Stimulated activated CD8-positive, alpha-beta memory T cell treated with anti-CD3 and anti-CD28 coated beads, Interleukin-12 subunit alpha, Interleukin-12 subunit beta, amount 100 ng/mL, for 1 hour (primary cell): ENCODE data around the gene WDR75.

Experiments used
- DNase-seq: peaks from one replicate; pipeline ENCODE4 v3.0.0-alpha.2; 2020; ENCODE audit warnings: low read depth

The WDR75 gene

GRCh38 chr2:189500456-189501160 is 59.3 kb downstream of the WDR75 start:
- no peak for DNase-seq

GRCh38 chr2:189501487-189501886 is 60.2 kb downstream of the WDR75 start:
- no peak for DNase-seq

GRCh38 chr2:189502714-189503113 is 61.4 kb downstream of the WDR75 start:
- no peak for DNase-seq

DNA sequence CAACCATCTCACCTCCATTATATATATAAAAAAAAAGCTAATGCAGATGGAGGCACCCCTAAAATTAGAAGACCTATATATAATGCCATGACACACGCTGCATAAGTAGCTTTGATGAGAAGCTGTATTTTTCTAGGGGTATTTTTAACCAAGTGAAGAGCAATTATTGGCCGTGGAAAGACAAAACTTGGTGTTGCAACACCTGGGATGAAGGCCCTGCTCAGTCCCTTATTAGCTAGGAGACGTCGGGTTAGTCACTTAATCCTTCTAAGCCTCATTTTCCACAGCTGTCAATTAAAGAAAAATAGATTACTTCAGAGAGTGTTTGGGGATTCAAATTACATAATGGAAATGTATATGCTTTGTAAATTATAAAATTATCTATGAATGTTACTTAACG is 63.0 kb downstream of the WDR75 start:
- DNase-seq, result no peak

DNA sequence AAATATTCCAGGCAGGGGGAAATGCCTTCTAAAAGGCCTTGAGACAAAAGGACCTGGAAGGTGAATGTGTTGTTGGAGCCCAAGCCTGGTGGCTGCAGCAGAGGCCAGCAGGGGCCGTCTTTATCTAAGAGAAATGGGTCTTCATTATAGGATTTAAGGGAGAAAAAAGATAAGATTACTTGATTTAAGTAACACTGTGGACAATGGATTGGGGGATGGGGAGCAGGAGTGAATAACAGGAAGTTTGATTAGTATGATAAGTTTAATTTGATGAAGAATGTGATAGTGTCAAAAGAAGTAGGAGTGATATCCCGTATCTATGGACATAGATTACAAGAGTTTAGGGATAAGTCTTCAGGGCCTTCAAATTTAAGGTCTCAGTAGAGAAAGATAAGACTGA is 64.2 kb downstream of the WDR75 start:
- DNase-seq, result no peak

DNA sequence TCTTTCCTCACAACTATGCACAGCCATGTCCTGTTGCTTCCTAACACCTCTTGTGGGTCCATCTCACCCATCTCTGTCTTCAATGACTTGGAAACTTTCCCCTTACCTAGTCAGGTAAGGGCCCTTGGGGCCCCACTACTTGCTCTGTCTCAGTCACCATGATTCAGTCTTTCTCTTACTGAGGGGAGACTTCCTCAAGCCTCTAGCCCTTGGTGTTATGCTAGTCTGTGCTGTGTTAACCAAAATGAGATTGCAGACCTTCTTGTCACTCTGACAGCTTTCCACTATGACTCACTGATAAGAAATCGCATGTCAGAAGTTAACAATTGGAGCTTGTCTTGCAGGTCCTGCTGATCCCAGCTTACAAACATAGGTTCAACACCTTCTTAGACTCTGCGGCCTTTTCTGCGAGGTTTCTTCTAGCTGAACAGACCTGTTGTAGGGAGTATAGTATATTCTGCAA is 65.3 kb downstream of the WDR75 start:
- DNase-seq, result no peak

DNA sequence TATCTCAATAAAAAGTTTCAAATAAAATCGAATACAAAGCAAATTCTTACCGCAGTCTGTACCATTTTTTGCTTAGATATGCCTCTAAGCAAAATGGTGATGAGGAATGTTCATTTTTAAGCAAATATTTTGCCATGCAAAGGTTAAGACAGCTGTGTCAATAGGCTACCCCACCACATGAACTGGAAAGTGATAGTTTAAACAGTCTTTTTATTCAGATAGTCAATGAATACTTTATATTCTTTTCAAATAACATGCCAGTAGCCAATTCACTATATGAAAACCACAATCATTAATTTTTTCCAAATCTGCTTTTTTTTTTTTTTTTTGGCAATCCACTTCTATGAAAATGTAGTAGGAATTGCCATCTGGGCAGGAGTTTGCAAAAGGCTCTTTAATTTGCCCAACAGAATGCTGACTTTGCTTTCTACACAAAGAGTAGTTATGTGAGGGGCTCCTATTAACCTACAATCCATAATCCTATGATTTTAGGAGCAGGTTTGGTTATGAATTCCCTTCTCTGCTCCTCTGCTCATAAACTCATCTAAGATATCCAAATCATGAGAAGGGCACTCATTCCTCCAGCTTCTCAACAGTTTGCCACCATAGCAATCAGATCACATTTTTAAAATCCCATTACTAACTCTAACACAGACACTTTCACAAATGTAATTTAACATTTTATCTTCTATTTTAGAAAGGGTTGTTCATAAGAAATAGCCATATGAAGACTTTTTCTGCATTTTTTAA is 70.1 kb downstream of the WDR75 start:
- DNase-seq, result no peak

GRCh38 chr2:189511960-189512319 is 70.7 kb downstream of the WDR75 start:
- no peak for DNase-seq

- DNase-seq, result no peak
These were observed 71.6 kb downstream of the WDR75 start for GRCh38 chr2:189512879-189513278.

DNA sequence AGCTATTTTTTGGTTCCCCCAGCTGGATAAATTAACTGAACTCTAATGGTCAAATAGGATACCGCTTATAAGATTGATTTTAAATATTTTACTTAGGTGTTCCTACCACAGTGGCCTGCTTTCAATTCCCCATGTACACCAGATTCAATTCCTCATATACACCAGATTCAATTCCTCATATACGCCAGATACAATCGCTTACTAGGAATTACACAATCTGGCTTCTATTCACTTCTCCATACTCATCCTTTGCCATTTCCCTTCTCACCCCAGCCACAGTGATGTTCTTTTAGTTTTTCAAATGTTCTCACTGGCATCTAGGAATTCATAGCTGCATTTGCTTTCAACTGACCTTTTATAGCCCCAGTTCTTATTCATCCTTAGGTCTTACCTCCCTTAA is 72.8 kb downstream of the WDR75 start:
- no peak for DNase-seq

- DNase-seq, result no peak
These were observed 74.0 kb downstream of the WDR75 start for GRCh38 chr2:189515264-189515663.

- DNase-seq, result no peak
These were observed 75.3 kb downstream of the WDR75 start for GRCh38 chr2:189516546-189516945.

DNA sequence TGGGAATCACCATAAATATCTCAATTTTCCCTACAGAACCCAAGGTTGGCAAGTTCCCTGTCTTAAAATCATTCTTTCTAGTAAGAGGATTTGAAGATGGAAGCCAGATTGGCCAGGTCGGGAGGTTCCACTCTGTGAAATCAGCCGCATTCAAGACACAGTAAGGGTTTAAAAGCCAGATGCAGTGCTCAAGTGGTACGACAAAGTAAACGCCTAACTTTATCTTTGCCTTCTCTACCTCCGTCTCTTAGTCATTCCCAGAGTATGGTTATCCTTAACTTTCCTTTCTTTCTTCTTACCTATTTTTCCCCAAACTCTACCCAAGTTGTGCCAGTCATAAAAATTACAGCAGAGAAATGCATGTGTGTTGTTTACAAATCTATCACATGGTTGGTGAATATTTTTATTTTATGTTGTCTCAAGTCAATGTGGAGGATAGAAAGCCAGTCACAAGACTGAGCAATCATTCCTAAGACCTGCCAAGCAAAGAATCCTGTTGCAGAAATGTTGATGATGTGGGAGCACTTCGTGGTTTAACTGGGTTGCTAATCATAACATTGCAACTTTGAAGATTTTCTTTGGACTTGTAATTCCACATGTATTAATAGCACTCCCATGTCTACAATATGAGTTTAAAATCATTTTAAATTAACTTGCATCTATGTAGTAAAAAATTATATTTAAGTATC is 76.7 kb downstream of the WDR75 start:
- no peak for DNase-seq

DNA sequence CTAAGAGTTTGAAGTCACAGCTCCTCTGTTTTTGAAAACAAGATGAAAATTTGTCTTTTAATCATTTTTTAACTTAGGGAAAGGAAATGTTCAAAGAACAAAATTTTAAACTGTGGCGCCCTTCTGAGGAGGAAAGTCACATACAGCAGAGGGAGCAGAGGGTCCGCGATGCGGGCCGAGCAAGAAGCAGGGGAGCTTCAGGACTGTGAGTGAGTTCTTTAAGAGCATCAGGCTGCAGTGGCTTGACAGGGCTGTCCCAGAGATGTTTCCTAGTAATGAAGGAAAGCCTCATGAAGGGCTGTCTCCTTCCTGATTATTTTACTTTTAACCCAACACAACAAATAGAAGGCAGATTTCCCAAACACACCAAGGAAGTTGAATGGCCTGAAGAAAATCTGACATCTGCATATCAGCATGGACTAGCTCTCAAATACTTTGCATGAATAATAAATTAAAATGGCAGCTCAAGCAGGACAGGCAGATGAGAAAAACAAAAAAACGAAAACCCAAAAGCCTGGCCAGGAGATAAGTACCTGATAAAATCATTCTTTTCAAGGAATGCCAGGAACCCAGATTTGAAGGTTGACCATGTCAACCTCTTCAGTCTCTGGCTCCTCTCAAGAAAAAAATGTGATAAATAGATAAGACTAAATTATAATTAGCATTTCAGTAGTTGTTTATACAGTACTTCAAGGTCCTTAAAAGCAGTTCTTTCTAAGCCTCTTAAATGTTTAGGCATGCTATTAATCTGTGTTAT is 78.5 kb downstream of the WDR75 start:
- no peak for DNase-seq

DNA sequence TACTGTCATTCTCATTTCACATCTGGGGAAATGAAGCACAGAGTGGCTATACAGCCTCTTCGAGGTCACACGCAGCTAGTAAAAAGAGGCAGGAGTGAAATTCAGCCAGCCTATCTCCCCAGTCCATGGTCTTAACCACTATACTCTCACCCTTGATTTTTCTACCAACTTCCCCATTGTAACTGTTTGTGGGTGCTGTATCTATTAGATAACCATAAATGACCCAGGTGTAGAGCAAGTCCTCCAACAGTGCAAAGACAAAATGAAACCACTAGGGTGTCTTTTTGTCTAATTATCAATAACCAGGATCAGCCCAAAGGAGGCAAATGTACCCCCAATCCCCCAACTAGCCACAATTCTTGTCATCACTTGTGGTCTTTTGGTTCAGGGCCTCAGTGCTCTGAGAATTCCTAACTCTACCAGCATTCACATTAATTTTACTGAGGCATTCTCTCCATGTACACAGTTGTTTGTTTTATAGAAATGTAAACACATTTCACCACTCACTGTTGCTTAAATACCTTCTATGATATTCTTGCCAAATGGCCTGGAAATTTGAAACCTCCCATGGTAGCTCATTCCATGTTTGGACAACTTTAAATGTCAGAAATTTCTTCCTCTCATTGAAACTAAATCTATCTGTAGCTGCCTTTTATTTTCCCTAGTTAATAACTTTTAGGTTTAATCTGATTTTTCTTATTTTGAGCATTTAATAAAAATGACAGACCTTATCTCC is 80.6 kb downstream of the WDR75 start:
- no peak for DNase-seq

- DNase-seq, result no peak
These were observed 81.3 kb downstream of the WDR75 start for GRCh38 chr2:189522435-189523151.

DNA sequence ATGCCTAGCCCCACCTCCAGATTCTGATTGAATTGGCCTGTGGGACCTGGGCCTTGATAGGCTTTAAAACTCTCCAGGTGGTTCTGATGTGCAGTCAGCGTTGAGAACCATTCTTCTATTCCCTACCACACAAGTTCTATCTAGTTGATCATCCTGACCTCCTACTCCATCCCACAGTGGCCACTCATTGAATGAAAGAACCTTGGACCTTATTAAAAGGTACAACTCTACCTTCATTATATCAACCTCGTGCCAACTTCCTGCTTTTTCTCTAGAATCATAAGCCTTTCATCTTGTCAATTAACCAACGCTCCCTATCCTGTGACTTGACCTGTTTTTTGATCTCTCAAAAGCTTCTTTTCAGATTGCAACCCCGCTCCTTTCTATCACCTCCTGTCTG is 83.5 kb downstream of the WDR75 start:
- no peak for DNase-seq
